Frontal cortex (tissue), 4 donors: Measurements from ENCODE around the gene F13B. TPM values are rescaled to one million over a fixed set of nuclear protein-coding genes. Genes with fewer than 3 reads are reported as not detected.
"Not testable (repeated sequence)": the region's sequence is repeated elsewhere in the genome, so short reads cannot be mapped to it uniquely, and the experiment has no call there.

Experiments
- DNase-seq, 2 donors: peaks; one replicate each; pipeline ENCODE4 v3.0.0; 2012; ENCODE audit warnings: low spot score in 2 of 2
- FAIRE-seq: peaks from 2 replicates; lab custom pipeline; 2012; peaks lifted over from hg19 to GRCh38; lab: Jason Lieb, UNC
- total RNA-seq: library from RNA; depleted of rRNA; stranded (reverse); fragments of >200 nt; gene quantifications from one replicate; pipeline ENCODE4 v1.2.3, GENCODE V29; 2014
- donor health status: control.
- donor health status: control.
- donor health status: control.

Gene F13B, protein sequence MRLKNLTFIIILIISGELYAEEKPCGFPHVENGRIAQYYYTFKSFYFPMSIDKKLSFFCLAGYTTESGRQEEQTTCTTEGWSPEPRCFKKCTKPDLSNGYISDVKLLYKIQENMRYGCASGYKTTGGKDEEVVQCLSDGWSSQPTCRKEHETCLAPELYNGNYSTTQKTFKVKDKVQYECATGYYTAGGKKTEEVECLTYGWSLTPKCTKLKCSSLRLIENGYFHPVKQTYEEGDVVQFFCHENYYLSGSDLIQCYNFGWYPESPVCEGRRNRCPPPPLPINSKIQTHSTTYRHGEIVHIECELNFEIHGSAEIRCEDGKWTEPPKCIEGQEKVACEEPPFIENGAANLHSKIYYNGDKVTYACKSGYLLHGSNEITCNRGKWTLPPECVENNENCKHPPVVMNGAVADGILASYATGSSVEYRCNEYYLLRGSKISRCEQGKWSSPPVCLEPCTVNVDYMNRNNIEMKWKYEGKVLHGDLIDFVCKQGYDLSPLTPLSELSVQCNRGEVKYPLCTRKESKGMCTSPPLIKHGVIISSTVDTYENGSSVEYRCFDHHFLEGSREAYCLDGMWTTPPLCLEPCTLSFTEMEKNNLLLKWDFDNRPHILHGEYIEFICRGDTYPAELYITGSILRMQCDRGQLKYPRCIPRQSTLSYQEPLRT
- total RNA-seq = not detected

DNA sequence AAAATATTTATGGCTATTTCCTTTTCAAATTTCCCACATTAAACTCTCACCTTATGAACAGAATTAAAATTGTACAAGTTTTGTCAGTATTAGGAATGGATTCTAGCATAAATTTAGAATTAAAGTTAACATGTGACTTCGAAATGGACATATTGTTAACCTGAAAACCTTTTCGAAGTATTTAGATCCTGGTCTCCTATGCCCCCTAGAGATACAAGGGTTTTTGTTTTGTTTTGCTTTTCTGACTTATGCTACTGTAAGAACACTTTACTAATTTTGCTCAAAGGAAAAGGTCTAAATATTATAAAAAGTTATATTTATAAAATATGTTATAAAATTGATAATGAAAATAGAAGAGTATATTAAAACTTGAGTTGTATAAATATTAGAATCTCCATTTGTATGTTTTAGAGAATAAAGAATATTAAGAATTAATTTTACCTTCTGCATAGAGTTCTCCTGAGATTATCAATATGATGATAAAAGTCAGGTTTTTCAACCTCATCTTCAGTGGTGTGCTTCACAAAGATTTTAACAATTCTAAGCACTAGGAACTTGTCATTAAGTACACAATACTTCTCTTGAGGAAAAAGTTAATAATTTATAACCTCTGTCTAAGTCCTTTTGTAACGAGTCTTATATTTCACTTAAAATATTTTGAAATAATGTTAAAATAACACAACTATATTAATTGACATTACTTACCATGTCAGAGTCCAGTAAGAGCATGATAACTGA lies at the start of gene F13B:
F13B (minus strand) TSS at position 542 of the 738 bp plus-strand sequence; CDS start at position 505, 37 bp downstream.
- no peak for FAIRE-seq
- DNase-seq = no peak

DNA sequence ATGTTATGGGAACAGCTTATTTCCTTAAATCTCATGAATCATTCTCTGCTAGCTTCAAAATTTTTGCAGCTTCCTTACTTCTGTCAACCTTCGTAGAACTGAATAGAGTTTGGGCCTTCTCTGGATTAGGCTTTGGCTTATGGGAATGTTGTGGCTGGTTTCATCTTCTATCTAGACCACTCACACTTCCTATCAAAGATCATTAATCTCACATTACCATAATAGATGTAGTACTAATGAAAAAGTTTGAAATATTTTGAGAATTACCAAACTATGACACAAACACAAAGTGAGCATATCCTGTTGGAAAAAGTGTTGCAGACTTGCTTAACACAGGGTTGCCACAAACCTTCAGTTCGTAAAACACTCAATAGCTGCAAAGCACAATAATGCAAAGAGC lies 49.1 kb upstream of the F13B start:
- no peak for DNase-seq
- no peak for FAIRE-seq

DNA sequence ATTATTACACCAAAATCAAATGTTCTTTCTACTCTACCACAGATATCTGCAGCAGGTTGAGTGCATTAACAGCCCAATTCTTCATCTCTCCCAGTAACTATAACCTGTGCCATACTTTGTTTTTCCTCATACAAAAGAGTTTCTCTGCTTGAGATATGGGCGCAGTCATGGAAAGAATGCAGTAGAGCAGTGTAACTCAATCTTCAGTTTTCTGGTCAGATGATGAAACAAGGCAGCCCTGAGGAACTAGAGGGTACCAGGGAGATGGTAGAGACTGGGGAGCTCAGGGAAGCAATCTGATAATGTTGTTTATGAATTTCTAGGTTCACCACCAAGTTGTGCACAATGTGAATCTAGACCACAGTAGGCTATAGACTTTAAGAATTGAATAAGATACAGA lies 39.8 kb upstream of the F13B start:
- DNase-seq (no peak), FAIRE-seq (no peak)

DNA sequence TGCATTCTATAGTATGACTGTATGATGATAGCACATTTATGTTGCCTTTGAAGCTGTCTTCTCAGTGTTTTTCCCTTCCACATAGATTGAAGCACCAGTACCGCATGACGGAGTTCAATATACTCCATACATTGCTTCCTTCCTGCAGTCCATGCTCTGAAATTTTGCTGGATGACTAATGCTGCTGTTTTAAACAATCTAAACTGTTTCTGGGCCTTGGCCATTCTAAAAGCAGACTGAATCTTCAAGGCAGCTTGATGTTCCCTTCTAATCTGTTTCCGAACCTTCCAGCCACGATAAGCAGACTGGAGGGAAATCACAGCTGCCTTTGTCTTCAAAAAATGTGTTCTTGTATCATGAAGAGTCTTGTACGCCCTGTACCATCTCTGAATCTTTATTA lies 36.2 kb upstream of the F13B start:
- no peak for FAIRE-seq
- no peak for DNase-seq

DNA sequence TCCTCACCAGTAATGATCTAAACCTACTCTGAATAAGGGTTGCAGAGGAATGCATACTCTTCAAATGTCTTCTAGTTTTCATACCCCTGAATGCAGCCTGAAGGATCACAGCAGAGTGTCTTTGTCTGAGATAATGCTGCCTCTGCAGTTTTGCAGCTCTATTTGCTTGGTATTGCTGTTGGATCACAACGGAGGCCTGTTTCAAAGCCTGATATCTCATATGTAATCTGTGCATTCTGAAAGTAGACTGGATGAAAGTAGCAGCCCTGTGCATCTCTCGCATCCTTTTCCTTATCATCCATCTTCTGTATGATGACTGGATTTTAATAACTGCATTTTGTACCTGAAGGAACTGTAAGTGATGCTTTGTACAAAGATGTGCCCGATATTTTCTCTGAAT lies 34.9 kb upstream of the F13B start:
- FAIRE-seq (no peak), DNase-seq (no peak)

DNA sequence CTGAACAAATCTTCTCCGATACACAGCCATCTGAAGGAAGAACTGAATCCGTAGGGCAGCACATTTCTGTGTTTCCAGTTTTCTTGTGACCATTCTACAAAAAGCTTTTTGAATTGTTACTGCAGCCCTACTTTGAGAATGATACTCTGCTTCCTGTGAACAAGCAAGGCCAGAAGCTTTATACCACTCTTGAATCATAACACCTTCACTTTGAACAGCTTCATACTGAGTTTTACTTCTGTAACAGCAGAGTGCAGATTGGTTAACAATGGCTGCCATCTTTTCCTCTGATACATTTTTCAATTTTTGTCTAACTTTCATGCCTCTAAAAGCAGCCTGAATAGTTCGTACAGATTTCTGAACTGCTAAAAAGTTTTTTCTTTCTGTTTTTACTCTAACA lies 33.6 kb upstream of the F13B start:
- FAIRE-seq = no peak
- no peak for DNase-seq

DNA sequence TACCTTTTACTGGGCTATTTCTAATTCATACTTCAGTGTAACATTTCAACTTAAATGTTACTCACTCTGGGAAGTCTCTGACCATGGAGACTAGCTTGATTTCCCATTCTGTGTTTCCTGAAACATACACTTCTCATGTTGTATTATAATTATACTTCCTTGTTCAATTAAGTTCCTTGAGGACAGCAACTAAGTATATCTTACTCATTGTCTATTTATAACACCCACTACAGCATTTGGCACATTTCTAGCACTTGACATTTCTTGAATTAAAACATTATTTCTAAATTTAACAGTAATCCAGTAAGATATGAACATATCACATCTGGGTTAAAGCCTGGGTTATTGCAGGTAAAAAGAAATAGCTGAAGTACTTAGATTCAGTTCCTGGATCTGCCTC lies 32.4 kb upstream of the F13B start:
- DNase-seq (no peak), FAIRE-seq (no peak)

DNA sequence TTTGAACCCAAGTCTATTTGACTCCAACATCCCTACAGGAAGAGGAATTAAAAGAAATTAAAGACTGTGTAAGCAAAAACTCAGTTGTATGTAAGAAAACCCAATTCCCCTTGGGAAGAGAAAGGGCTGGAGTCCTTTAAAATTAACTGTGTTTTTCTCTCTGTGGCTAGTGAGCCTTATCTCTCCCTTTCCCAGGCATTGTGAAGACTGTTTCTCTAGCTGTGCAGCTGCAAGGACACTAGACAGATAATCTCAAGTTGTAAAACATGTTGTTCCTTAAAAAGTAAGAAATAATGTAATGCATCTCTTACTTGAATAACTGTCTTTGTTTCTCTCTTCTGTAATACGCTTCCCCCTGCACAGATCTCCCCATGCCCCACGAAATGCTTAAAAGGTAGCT lies 29.9 kb upstream of the F13B start:
- not testable (repeated sequence) for FAIRE-seq, DNase-seq

DNA sequence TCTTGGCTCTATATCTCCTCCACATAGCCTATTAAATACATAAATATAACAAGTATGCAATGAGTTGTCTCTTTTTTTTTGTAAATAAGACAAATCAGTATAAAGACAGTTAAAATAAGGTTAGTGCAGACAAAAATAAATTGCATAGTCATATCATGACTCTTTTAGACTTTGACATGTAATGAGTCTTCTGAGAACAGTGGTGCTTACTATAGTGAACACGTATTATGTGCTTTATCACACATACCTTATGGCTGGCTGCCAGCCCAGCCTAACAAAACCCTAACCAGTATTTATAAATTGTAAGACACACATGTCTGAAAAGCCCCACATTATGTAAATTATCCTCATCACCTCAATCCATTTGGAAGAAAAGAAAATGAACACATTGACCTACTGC lies 29.1 kb upstream of the F13B start:
- DNase-seq = no peak
- FAIRE-seq = no peak

DNA sequence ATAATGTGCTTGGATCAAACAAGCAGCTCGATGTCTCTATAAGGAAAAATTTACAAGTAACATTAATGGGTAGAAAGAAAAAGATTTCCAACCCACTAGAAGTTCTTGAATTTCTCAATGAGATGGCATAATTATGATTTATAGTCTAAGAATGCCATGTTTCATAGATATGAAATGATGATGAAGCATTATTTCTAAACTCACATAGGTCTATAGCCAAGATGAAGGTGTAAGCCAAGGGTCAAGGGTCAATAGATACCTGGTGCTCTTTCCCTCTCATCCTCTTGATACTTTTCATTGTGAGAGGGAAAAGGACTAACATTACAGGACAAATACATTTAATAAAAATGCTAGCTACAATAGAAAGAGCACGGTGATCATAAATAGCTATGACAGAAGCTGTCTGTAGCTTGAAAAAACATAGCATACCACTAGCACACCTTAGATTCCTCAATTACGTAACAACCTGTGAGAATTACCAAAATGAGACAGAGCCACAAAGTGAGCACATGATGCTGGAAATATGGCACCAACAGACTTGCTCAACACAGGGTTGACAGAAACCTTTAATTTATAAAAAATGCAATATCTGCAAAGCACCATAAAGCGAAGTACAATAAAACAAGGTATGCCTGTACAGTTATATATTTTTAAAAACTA lies 26.3 kb upstream of the F13B start:
- DNase-seq (no peak), FAIRE-seq (no peak)

DNA sequence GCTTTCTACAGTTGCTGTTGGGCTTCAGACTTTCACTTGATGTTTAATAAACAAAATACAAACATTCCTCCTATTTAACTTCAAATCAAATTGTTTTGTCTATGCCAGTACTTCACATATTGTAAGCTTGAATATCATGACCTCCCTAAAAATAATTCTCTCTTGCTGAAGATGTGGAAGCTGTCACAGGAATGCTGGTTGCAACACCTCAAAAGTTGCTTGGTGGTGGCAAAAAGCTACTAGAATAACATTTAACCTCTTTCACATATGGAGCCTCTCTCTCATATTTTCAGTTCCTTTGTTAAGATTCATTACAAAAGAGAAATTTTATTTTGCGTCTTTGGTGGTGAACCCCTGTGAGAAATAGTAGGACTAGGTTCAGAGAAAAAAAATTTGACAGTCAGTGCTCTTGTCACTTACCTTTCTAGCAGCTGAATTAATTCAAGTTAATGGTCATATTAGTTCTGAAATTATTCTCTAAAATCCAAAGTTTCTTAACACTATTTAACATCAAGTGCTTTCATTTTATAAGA lies 25.5 kb upstream of the F13B start:
- FAIRE-seq (no peak), DNase-seq (no peak)

DNA sequence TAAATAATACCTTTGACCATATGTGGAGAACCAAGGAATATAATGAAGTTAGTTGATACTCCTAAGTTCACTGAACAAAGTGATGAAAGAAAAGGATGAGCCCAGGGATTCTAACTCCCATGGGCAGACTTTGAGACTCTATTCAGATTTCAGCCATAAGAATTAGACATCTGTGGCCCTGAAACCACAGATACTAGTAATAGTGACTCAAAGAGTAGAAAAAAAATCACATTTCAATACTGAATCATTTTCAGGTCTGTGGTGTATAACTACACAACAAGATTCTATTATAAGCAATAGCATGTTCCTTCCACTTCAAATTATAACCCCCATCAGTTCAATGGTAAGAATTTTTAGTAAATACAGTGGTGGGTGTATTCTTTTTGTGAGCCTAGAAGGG lies 16.4 kb upstream of the F13B start:
- DNase-seq = no peak
- FAIRE-seq = no peak

DNA sequence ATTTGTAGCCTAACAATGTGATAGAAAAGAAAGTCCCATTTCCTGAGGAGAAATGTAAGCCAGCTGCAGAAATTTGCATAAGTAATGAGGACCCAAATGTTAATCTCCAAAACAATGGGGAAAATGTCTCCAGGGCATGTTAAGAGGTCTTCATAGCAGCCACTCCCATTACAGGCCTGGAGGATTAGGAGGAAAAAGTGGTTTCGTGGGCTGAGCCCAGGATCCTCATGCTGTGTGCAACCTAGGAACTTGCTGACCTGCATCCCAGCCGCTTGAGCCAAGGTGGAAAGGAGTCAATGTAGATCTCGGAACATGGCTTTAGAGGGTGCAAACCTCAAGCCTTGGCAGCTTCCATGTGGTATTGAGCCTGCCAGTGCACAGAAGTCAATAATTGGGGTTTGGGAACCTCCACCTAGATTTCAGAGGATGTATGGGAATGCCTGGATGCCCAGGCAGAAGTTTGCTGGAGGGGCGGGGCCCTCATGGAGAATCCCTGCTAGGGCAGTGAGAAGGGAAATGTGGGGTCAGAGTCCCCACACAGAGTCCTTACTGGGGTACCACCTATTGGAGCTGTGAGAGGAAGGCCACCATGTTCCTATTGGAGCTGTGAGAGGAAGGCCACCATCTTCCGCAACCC lies 14.2 kb upstream of the F13B start:
- DNase-seq (no peak), FAIRE-seq (no peak)

DNA sequence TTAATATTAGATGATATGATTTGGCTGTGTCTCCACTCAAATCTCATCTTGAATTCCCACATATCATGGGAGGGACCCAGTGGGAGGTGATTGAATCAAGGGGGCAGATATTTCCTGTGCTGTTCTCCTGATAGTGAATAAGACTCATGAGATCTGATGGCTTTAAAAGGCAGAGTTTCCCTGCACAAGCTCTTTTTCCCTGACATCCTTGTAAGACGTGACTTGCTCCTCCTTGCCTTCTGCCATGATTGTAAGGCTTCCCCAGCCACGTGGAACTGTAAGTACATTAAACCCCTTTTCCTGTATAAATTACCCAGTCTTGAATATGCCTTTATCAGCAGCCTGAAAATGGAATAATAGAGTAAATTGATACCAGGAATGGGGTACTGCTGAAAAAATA lies 13.3 kb upstream of the F13B start:
- DNase-seq (no peak), FAIRE-seq (no peak)

DNA sequence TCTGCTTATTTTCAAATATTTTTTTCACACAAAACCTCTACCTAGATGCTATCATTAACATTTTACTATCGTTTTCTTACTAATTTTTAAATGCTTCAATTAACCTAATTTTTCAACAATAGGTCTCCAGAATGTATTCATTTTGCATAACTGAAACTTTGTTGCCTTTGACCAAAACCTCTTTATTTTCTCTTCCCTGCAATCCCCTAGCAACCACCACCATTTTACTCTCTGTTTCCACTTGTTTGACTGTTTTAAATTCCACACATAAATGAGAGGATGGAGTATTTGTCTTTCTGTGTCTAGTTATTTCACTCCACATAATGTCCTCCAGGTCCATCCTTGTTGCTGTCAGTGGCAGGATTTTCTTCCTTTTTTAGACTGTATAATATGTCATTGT lies 9.5 kb upstream of the F13B start:
- FAIRE-seq = no peak

DNA sequence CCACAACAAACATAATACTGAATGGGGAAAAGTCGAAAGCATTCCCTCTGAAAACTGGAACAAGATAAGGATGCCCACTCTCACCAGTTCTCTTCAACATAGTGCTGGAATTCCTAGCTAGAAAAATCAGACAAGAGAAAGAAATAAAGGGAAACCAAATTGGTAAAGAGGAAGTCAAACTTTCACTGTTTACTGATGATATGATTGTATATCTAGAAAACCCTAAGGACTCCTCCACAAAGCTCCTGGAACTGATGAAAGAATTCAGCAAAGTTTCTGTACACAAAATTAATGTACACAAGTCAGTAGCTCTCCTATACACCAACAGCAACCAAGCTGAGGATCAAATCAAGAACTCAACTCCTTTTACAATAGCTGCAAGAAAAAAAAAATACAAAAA lies 6.9 kb upstream of the F13B start:
- DNase-seq (no peak), FAIRE-seq (no peak)

More for the DNA sequence above, 9.5 kb upstream of the F13B start:
- no peak for DNase-seq

DNA sequence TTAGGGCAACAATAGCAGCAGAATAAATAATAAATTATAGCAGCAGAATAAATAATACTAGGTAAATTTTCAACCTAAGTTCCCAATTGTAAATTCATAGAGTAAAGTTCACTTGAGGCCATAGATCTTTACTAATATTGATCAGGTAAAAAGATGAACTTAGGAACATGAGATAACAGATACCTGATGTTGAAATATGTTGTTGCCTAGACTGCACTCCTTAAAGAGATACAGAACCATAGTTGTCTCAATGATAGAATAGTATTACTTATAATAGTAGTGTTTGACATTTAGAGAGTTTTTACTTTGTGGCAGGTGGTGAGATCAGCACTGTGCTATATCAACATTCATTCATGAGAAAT lies 378 bp upstream of the F13B start:
- no peak for FAIRE-seq

DNA sequence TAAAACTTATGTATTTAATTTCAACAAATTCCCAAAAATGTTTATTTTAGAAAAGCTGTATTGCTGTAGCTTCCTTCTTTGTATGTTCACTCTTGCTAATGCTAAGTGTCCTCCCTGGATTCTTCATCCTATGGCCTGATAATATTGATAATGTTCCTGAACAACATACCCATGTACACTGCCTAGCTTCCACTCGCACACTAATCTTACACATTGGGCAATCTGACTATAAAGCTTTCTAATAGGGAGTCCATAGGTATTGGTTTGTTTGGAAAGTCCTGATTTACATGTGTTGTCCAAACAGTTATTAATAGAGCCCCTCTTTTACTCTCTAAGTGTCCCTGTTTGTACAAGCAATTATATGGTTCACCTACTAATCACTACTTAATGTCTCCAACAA lies 783 bp downstream of the F13B start:
- no peak for FAIRE-seq
- DNase-seq = no peak

More for the DNA sequence above, 378 bp upstream of the F13B start:
- no peak for DNase-seq

DNA sequence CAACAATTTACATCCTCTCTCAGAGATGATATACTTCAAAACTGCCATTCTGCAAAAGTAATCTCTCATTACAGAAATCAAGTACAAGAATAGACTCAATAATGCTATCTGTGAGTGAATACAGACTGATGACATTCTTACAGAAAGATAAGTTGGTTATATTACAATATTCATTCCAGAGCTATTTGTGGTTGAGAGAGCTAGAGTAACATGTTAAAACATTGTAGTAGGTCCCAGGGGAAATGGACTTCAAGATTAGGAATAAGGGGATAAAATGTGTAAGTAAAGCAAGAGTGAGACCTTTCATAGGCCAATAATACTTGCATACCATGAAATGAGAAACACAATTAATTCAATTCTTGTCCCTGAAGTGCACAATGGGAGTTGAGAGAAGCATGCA lies 1.5 kb downstream of the F13B start:
- FAIRE-seq = no peak

DNA sequence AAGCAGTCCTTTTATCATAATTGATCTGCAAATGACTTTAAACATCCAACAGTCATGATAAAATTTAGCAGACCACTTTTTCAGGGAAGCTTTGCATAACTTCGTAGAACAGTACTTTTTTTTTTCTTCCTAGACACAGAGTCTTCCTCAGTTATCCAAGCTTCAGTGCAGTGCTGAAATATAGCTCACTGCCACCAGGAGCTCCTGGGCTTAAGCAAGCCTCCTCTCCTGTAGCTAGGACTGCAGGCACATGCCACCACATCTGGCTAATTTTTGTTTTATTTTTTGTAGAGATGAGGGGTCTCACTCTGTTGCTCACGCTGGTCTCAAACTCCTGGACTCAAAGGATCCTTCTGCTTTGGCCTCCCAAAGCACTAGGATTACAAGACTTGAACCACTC lies 3.8 kb downstream of the F13B start:
- no peak for FAIRE-seq
- no peak for DNase-seq

More for the DNA sequence above, 1.5 kb downstream of the F13B start:
- DNase-seq = no peak
